ENCODE measurements around the gene TPGS2. TPM values are rescaled to one million over a fixed set of nuclear protein-coding genes. Genes with fewer than 3 reads are reported as not detected.
"Not testable (repeated sequence)": the region's sequence is repeated elsewhere in the genome, so short reads cannot be mapped to it uniquely, and the experiment has no call there.

The TPGS2 gene
- total RNA-seq, 4 donors from 2014 or later = 44.0 to 83.4 (median 66.7) TPM

GRCh38 chr18:36771245-36771644, 57.6 kb downstream of the TPGS2 start:
- H3K27ac ChIP-seq = no peak overlapping the region
- no peaks in the 10 kb centered on the region for H3K4me1 ChIP-seq
- DNase-seq (ENCODE audit: low spot score in 2 of 2) = no peak
- H3K9me3 ChIP-seq = no peaks in the 10 kb centered on the region
- 78% methylated on average over 4 of the region's 4 CpGs for WGBS
- no peaks in the 10 kb centered on the region for H3K36me3 ChIP-seq
- no peak overlapping the region for H3K4me3 ChIP-seq
- no peaks in the 10 kb centered on the region for H3K27me3 ChIP-seq
- TF ChIP-seq POLR2A (IDR thresholded peaks at IDR 0.05) = no peak
- no peak for TF ChIP-seq CTCF (IDR thresholded peaks at IDR 0.05)
- TF ChIP-seq POLR2AphosphoS5 (IDR thresholded peaks at IDR 0.05) = no peak
- no peak for TF ChIP-seq EP300 (IDR thresholded peaks at IDR 0.05)

GRCh38 chr18:36770315-36770946, 58.4 kb downstream of the TPGS2 start:
- WGBS = 79% methylated on average over 3 of the region's 3 CpGs
- no peak overlapping the region for H3K27ac ChIP-seq

GRCh38 chr18:36769611-36770314, 59.0 kb downstream of the TPGS2 start:
- H3K36me3 ChIP-seq = no peaks in the 10 kb centered on the region
- WGBS = 92% methylated on average over 6 of the region's 6 CpGs
- no peaks in the 10 kb centered on the region for H3K27me3 ChIP-seq
- H3K27ac ChIP-seq = no peak overlapping the region
- H3K4me1 ChIP-seq = no peaks in the 10 kb centered on the region
- DNase-seq (ENCODE audit: low spot score in 2 of 2) = no peak
- no peak overlapping the region for H3K4me3 ChIP-seq
- H3K9me3 ChIP-seq = no peaks in the 10 kb centered on the region
- no peak for TF ChIP-seq POLR2A (IDR thresholded peaks at IDR 0.05)
- no peak for TF ChIP-seq EP300 (IDR thresholded peaks at IDR 0.05)
- no peak for TF ChIP-seq CTCF (IDR thresholded peaks at IDR 0.05)
- no peak for TF ChIP-seq POLR2AphosphoS5 (IDR thresholded peaks at IDR 0.05)

More at GRCh38 chr18:36770315-36770946, 58.4 kb downstream of the TPGS2 start:
- H3K36me3 ChIP-seq = no peaks in the 10 kb centered on the region
- H3K27me3 ChIP-seq = no peaks in the 10 kb centered on the region
- no peak overlapping the region for H3K4me3 ChIP-seq
- H3K4me1 ChIP-seq = no peaks in the 10 kb centered on the region
- no peak for DNase-seq (ENCODE audit: low spot score in 2 of 2)
- TF ChIP-seq EP300 (IDR thresholded peaks at IDR 0.05) = no peak
- TF ChIP-seq POLR2AphosphoS5 (IDR thresholded peaks at IDR 0.05) = no peak
- no peaks in the 10 kb centered on the region for H3K9me3 ChIP-seq

- no peaks in the 10 kb centered on the region for H3K36me3 ChIP-seq
- no peaks in the 10 kb centered on the region for H3K27me3 ChIP-seq
- H3K27ac ChIP-seq = no peak overlapping the region
- no peak overlapping the region for H3K4me3 ChIP-seq
- H3K4me1 ChIP-seq = no peaks in the 10 kb centered on the region
- no peak for DNase-seq (ENCODE audit: low spot score in 2 of 2)
- WGBS = 91% methylated on average over 10 of the region's 10 CpGs
- H3K9me3 ChIP-seq = no peaks in the 10 kb centered on the region
- no peak for TF ChIP-seq POLR2AphosphoS5 (IDR thresholded peaks at IDR 0.05)
- no peak for TF ChIP-seq CTCF (IDR thresholded peaks at IDR 0.05)
Measured at GRCh38 chr18:36769172-36769571, 59.6 kb downstream of the TPGS2 start.

GRCh38 chr18:36766836-36767235, 62.0 kb downstream of the TPGS2 start:
- Histone ChIP-seq H3K36me3 (no peaks in the 10 kb centered on the region), H3K27me3 (no peaks in the 10 kb centered on the region), H3K27ac (no peak overlapping the region), H3K9me3 (no peaks in the 10 kb centered on the region), H3K4me3 (no peak overlapping the region), H3K4me1 (no peaks in the 10 kb centered on the region)
- no peak for DNase-seq (ENCODE audit: low spot score in 2 of 2)
- 61% methylated on average over 3 of the region's 3 CpGs for WGBS
- TF ChIP-seq CTCF (IDR thresholded peaks at IDR 0.05) = no peak

GRCh38 chr18:36762965-36763364, 65.8 kb downstream of the TPGS2 start:
- not testable (repeated sequence) for H3K27ac ChIP-seq; DNase-seq (ENCODE audit: low spot score in 2 of 2); H3K9me3 ChIP-seq; H3K4me1 ChIP-seq; H3K36me3 ChIP-seq; H3K4me3 ChIP-seq; H3K27me3 ChIP-seq
- WGBS = 94% methylated on average over 26 of the region's 26 CpGs

Measured in suprapubic skin (tissue), 4 donors.